Stimulated activated naive CD8-positive, alpha-beta T cell treated with anti-CD3 and anti-CD28 coated beads, Interleukin-15, amount 100 ng/mL, for 72 hours (primary cell): ENCODE results near the gene EML1.

Source experiments
- ATAC-seq: fragments of 150-1000 bp; cut with Tn5 transposase; 2 replicates; pipeline ENCODE4 v1.10.0; 2021; ENCODE audit warnings: mild to moderate bottlenecking, moderate library complexity
- DNase-seq, 2 donors: peaks; one replicate each; pipeline ENCODE4 v3.0.0; 2021 to 2022
- H3K27ac Mint-ChIP-seq, 2 donors: one replicate each; pipeline ENCODE4 v1.8.0; 2022; ENCODE audit warnings: mild to moderate bottlenecking in 2 of 2, mixed read lengths in 2 of 2, moderate library complexity in 2 of 2
- H3K27me3 Mint-ChIP-seq: one replicate; pipeline ENCODE4 v1.8.0; 2022; ENCODE audit warnings: mixed read lengths
- H3K4me1 Mint-ChIP-seq: one replicate; pipeline ENCODE4 v1.8.0; 2022; ENCODE audit warnings: mild to moderate bottlenecking, mixed read lengths
- H3K4me3 Mint-ChIP-seq, 2 donors: one replicate each; pipeline ENCODE4 v1.8.0; 2022; ENCODE audit warnings: mild to moderate bottlenecking in 2 of 2, mixed read lengths in 2 of 2, moderate library complexity in 1 of 2
- H3K9me3 Mint-ChIP-seq, 2 donors: one replicate each; pipeline ENCODE4 v1.8.0; 2022; ENCODE audit warnings: mixed read lengths in 2 of 2

EML1 gene

DNA sequence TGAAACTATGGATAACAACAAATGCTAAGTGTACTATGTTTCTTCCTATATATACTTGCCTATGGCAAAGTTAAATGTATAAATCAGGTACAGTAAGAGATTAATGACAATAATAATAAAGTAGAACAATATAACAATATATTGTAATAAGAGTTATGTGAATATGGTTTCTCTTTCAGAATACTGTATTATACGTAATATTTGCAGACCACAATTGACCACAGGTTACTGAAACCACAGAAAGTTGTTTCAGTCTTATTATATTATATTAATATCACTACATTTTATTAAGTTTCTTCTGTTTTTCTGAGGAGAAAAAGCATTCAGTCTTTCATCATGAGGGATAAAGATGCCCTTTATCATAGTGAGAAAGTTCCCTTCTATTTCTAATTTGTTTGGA lies 131.2 kb downstream of the EML1 start:
- Mint-ChIP-seq H3K4me1 (peaks cover 8% of the 10 kb centered on the region), H3K4me3 (no peak overlapping the region), H3K27me3 (peaks cover 31% of the 10 kb centered on the region), H3K9me3 (peaks cover 0 to 8% of the 10 kb centered on the region in 2 donors), H3K27ac (no peak overlapping the region)
- ATAC-seq (no peak), DNase-seq (no peak)

DNA sequence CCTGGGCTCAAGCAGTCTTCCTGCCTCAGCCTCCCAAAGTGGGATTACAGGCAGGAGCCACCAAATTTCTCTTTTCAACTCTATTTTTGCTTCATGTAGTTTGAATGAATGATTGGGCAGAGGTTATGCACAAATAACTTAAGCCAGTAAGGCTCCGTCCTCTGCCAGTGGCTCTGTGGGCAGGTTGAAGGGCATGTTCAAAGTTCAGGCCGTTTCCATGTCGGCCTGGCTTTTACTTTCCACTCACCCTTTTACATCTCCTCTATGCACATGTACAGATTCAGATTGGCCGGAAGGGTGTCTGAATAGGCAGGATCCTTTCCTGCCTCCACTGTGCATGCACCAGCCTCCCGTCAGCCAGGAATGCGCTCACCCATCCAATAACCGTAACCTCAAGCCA lies 132.3 kb downstream of the EML1 start:
- no peak for ATAC-seq
- Mint-ChIP-seq H3K9me3 (peaks cover 0 to 8% of the 10 kb centered on the region in 2 donors), H3K4me1 (peaks cover 19% of the 10 kb centered on the region), H3K27ac (no peak overlapping the region), H3K4me3 (no peak overlapping the region), H3K27me3 (peaks cover 32% of the 10 kb centered on the region)
- DNase-seq: no peak

DNA sequence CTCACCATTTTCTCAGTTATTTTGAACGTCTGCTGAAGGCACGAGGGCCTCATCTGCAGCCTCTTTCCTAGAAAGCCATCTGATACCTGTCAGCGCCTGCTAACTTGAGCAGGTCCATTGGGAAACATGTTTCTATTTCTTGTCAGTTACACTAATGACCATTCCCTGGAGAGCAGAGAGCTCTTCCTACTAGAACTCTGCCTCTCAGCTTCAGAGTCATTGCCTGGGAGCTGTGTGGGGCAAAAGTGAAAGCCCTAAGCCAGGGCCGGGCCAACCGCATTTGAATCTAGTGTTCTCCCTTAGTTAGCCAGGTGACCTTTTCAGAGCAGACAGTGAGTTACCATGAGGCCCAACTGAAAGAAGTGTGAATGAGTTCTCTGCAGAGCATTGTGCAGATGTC lies 135.8 kb downstream of the EML1 start:
- Mint-ChIP-seq H3K27me3 (peaks cover 28% of the 10 kb centered on the region), H3K9me3 (peaks cover 0 to 8% of the 10 kb centered on the region in 2 donors), H3K27ac (peak overlapping the region; percentile 43 to 87), H3K4me1 (peaks cover 35% of the 10 kb centered on the region), H3K4me3 (no peak overlapping the region)
- ATAC-seq (no peak), DNase-seq (no peak)

DNA sequence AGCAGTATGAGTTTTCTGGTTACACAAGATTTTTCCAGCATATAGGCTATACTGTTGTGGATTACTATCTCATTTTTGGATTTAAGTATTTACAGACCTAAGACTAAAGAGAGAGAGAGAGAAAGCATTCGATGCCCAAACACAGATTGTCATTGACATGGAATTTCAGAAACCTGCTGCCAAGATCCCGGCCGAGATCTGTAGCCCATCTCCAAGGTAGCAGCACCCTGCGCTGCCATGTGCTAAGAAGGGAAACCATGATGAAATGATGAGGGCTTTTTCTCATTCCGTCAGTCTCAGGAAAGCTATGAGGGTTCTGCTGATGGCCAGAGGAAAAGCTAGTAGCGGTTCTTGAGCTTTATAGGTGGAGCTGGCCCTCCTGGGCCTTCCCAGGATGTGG lies 136.4 kb downstream of the EML1 start:
- no peak overlapping the region for H3K27ac Mint-ChIP-seq
- H3K4me1 Mint-ChIP-seq: peaks cover 35% of the 10 kb centered on the region
- DNase-seq (no peak), ATAC-seq (no peak)
- H3K9me3 Mint-ChIP-seq: peaks cover 0 to 8% of the 10 kb centered on the region in 2 donors
- no peak overlapping the region for H3K4me3 Mint-ChIP-seq
- H3K27me3 Mint-ChIP-seq: peaks cover 28% of the 10 kb centered on the region

DNA sequence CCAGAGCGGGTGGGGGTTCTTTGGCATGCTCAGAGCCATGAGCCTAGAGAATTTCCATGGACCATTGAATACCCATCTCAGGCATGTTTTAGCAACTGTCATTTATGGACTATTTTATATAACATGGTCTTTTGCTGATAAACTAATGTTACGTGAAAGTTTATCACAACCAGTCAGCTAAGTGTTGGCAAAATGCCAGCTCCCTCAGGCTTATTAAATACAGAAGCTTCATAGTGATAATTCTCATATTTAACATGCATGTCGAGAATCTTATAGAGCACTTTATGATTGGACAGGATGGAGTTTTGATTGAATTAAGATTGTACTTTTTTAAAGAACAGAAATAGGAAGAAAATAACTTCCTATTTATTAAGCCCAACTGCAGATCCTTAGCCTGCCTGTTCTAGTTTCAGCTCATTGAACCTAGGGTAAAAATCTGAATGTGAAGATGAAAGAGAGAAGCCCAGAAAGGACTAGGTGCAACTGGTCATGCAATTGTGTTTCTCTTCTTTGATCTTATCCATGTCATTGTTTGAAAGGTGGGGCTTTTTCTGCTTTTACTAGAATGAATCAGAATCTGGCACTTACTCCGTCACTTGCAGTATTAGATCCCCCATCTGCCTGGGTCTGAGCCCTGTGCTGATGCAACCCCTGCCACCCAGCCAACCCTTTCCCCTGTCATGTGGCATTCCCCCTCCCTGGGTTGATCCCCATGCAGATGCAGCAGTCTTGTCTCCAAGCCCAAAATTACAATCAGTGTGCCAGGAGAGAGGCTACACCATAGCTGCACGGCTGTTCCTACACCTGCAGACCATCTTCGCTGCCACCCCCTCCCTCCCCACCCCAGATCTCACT lies 137.4 kb downstream of the EML1 start:
- peak overlapping the region; percentile 3 to 51 for H3K4me3 Mint-ChIP-seq
- H3K9me3 Mint-ChIP-seq: peaks cover 0 to 8% of the 10 kb centered on the region in 2 donors
- H3K27me3 Mint-ChIP-seq: peaks cover 22% of the 10 kb centered on the region
- DNase-seq (peak; percentile 44 to 84), ATAC-seq (peak; percentile 99)
- peaks cover 35% of the 10 kb centered on the region for H3K4me1 Mint-ChIP-seq
- H3K27ac Mint-ChIP-seq: peak overlapping the region; percentile 85 to 88

DNA sequence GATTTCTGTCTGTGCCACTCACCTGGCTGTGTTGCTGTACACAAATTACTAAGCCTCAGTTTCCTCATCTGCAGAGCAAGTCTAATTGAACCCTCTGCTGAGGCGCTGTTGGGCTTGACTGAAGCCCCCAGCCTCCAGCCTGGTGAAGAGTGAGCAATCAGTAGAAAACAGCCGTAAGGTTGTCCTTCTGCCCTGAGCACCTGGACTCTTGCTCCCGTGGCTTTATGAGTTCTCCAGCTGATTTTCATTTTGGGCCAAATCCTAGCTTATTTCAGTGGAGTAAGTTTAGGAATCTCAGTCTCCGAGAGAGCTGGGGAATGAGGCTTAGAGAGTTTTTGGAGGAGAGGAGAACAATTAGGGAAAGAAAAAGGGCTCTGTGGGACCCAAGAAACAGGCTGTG lies 138.1 kb downstream of the EML1 start:
- Mint-ChIP-seq H3K27ac (peak overlapping the region; percentile 85 to 88), H3K9me3 (peaks cover 0 to 8% of the 10 kb centered on the region in 2 donors), H3K27me3 (peaks cover 26% of the 10 kb centered on the region), H3K4me3 (no peak overlapping the region), H3K4me1 (peaks cover 35% of the 10 kb centered on the region)
- ATAC-seq (no peak), DNase-seq (no peak)

DNA sequence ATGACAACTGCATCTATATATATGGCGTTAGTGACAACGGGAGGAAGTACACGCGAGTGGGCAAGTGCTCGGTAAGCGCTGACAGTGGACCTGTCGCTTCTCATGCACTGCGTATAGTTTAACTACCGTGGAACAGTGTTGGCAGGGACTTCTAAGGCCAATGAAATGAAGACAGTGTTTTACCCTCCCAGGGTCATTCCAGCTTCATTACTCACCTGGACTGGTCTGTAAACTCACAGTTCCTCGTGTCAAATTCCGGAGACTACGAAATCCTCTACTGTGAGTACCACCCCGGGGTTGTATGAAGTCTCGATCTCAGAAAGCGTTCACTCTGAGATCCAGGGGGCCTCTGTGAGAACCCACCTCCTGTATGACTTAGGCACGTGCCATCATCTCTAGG lies 142.8 kb downstream of the EML1 start:
- peak overlapping the region; percentile 53 to 95 for H3K27ac Mint-ChIP-seq
- no peak overlapping the region for H3K4me3 Mint-ChIP-seq
- H3K27me3 Mint-ChIP-seq: peaks cover 19% of the 10 kb centered on the region
- no peak for DNase-seq
- peaks cover 10% of the 10 kb centered on the region for H3K4me1 Mint-ChIP-seq
- ATAC-seq: no peak
- H3K9me3 Mint-ChIP-seq: no peaks in the 10 kb centered on the region

DNA sequence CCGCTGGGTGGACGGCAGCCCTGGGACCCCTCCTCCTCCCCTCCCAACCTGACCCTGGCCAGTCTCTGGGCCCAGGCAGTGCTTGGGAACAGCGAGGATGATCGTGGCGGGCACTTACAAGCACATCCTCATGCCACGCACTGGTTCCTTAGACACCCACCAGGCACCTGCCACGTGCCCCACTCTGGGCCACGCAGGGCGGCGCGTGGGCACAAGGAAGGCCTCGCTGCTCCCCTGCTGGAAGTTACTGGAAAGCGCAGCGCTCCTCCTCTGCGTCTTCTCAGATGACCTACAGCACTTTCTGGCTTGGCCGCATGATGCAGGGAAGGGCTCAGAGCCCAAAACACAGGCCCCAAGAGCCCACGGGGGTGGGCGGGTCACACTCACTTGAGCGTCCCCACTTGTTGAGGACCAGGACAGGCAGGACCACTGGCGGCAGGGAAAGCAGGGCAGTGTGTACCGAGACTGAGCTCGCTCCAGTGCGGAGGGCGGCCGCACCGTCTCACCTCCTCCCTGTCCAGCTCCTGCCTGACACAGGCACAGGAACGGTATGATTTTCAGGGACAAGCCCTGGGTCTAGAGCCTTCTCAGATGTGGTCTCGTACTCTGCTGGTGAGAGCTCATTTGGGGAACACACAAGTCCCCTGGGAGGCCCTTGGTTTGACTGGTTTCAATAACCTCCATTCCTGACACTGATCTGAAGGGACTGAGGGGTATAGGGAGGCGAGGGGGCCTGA lies 143.7 kb downstream of the EML1 start:
- Mint-ChIP-seq H3K4me3 (no peak overlapping the region), H3K9me3 (no peaks in the 10 kb centered on the region), H3K27me3 (peaks cover 11% of the 10 kb centered on the region), H3K4me1 (peaks cover 1% of the 10 kb centered on the region), H3K27ac (no peak overlapping the region)
- no peak for ATAC-seq
- no peak for DNase-seq

DNA sequence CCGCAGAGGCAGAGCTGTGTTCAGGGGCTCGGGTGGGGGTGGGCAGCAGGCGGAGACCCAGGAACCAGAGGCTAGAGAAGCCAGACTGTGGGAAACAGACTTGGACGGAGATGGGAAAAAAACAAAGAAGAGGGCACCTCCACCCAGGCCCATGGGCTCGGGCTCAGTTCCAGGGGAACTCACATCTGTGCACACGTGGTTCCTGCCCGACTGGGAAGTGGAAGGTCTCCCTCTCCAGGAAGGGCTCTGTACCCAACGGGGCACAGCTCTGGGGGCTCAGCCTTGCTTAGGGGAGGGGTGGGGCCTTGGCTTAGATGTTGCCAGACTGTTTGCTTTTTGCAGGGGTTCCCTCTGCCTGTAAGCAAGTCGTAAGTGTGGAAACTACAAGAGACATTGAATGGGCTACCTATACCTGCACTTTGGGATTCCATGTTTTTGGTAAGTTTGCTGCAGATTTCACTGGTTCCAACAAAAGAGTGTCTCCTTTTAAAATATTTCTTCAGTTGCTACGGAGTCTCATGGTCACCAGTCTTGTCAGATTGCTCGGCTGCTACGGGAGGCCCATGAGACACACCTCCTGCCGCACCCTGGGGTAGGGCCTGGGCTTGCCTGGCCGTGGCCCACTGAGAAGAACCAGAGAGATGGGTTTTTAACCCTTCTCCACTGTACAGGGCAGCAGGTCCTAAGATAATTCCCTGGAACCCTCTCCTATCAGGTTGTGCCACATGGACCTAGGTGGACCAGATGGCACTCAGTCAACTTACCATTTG lies 144.4 kb downstream of the EML1 start:
- peaks cover 9% of the 10 kb centered on the region for H3K27me3 Mint-ChIP-seq

DNA sequence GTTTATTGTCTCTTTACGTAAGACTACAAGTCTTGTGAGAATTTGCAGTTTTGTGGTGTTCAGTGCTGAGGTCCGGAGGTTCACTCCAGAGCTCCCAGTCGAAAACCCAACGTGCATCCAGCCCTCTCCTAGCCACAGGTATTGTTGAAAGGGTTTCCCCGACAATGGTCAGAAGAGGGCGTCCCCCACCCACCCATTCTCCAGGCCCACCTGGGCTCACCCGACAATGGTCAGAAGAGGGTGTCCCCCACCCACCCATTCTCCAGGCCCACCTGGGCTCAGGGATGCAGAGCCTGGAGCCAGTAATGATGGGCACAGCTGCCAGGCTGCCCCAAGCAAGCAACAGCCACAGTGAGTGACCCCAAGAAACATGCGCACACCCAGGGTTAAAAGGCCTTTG lies 145.2 kb downstream of the EML1 start:
- ATAC-seq (no peak), DNase-seq (no peak)
- H3K4me3 Mint-ChIP-seq: no peak overlapping the region
- H3K27ac Mint-ChIP-seq: no peak overlapping the region
- H3K9me3 Mint-ChIP-seq: no peaks in the 10 kb centered on the region
- H3K27me3 Mint-ChIP-seq: peaks cover 14% of the 10 kb centered on the region
- no peaks in the 10 kb centered on the region for H3K4me1 Mint-ChIP-seq

More for the DNA sequence above, 144.4 kb downstream of the EML1 start:
- H3K9me3 Mint-ChIP-seq: no peaks in the 10 kb centered on the region
- ATAC-seq (no peak), DNase-seq (no peak)
- no peak overlapping the region for H3K4me3 Mint-ChIP-seq
- H3K27ac Mint-ChIP-seq: no peak overlapping the region
- no peaks in the 10 kb centered on the region for H3K4me1 Mint-ChIP-seq

- H3K9me3 Mint-ChIP-seq: no peaks in the 10 kb centered on the region
- DNase-seq (no peak), ATAC-seq (no peak)
- H3K27me3 Mint-ChIP-seq: peaks cover 19% of the 10 kb centered on the region
- H3K27ac Mint-ChIP-seq: peak overlapping the region in 1 of 2 donors; percentile 88
- H3K4me3 Mint-ChIP-seq: no peak overlapping the region
- no peaks in the 10 kb centered on the region for H3K4me1 Mint-ChIP-seq
Observed at GRCh38 chr14:99938896-99939295, 145.7 kb downstream of the EML1 start.

GRCh38 chr14:99939421-99939820 lies 146.2 kb downstream of the EML1 start:
- Mint-ChIP-seq H3K4me3 (no peak overlapping the region), H3K27ac (no peak overlapping the region), H3K27me3 (peaks cover 24% of the 10 kb centered on the region), H3K4me1 (no peaks in the 10 kb centered on the region), H3K9me3 (no peaks in the 10 kb centered on the region)
- ATAC-seq: no peak
- no peak for DNase-seq

- peaks cover 26% of the 10 kb centered on the region for H3K27me3 Mint-ChIP-seq
- ATAC-seq: no peak
- H3K4me1 Mint-ChIP-seq: no peaks in the 10 kb centered on the region
- no peak overlapping the region for H3K4me3 Mint-ChIP-seq
- peak overlapping the region in 1 of 2 donors; percentile 33 for H3K27ac Mint-ChIP-seq
- DNase-seq: no peak
- no peaks in the 10 kb centered on the region for H3K9me3 Mint-ChIP-seq
Observed at GRCh38 chr14:99940064-99940463, 146.9 kb downstream of the EML1 start.

GRCh38 chr14:99941211-99941610 lies 148.0 kb downstream of the EML1 start:
- no peak for ATAC-seq
- Mint-ChIP-seq H3K4me1 (peaks cover 2% of the 10 kb centered on the region), H3K4me3 (no peak overlapping the region), H3K27me3 (peaks cover 29% of the 10 kb centered on the region), H3K9me3 (no peaks in the 10 kb centered on the region), H3K27ac (no peak overlapping the region)
- no peak for DNase-seq

DNA sequence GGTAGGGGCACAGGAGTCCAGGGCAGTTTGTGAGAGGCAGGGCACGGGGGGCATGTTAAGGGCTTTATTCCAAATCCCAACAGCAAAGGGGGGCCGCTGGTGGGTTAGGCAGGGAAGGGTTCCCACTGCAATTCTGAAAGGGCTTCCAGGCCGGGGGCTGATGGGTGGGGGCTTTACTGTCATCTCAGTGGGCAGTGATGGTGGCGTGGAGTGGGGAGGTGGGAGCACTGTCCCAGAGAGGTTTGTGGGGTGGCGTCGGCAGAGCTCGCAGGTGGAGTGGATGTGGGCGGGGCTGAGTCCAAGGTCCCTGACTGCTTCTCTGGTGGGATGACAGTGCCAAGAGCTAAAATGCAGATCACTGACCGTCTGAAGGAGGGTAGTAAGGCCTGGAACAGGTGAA lies 150.4 kb downstream of the EML1 start:
- DNase-seq: no peak
- H3K27ac Mint-ChIP-seq: peak overlapping the region; percentile 71 to 87
- no peak for ATAC-seq
- no peak overlapping the region for H3K4me3 Mint-ChIP-seq
- peaks cover 33% of the 10 kb centered on the region for H3K27me3 Mint-ChIP-seq
- no peaks in the 10 kb centered on the region for H3K9me3 Mint-ChIP-seq
- peaks cover 13% of the 10 kb centered on the region for H3K4me1 Mint-ChIP-seq
